Measurements from ENCODE around the gene HELZ2.

GRCh38 chr20:63590218-63591146 is 16.4 kb upstream of the HELZ2 start:
- TF ChIP-seq, protein P1, sequence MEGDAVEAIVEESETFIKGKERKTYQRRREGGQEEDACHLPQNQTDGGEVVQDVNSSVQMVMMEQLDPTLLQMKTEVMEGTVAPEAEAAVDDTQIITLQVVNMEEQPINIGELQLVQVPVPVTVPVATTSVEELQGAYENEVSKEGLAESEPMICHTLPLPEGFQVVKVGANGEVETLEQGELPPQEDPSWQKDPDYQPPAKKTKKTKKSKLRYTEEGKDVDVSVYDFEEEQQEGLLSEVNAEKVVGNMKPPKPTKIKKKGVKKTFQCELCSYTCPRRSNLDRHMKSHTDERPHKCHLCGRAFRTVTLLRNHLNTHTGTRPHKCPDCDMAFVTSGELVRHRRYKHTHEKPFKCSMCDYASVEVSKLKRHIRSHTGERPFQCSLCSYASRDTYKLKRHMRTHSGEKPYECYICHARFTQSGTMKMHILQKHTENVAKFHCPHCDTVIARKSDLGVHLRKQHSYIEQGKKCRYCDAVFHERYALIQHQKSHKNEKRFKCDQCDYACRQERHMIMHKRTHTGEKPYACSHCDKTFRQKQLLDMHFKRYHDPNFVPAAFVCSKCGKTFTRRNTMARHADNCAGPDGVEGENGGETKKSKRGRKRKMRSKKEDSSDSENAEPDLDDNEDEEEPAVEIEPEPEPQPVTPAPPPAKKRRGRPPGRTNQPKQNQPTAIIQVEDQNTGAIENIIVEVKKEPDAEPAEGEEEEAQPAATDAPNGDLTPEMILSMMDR (IDR thresholded peaks at IDR 0.05), result no peak
- no peak for TF ChIP-seq POLR2A (IDR thresholded peaks at IDR 0.05)
